Stomach (tissue), 4 donors: Measurements from ENCODE around the gene CALY.
"Not testable (repeated sequence)": the region's sequence is repeated elsewhere in the genome, so short reads cannot be mapped to it uniquely, and the experiment has no call there.

Experiments used
- EP300 ChIP-seq: sonication (generic); formaldehyde crosslinking; IDR thresholded peaks from one replicate; pipeline ENCODE4 v1.6.1; 2017; ENCODE audit warnings: antibody characterized with exemption
- POLR2A ChIP-seq, 4 donors: fragments of 450-650 bp; IDR thresholded peaks; one replicate each; pipeline ENCODE4 v1.6.1; 2016; ENCODE audit warnings: antibody characterized with exemption in 4 of 4, control low read depth in 2 of 4, mild to moderate bottlenecking in 1 of 4, moderate library complexity in 1 of 4
- POLR2AphosphoS5 ChIP-seq, 3 donors: sonication (generic); formaldehyde crosslinking; IDR thresholded peaks; one replicate each; pipeline ENCODE4 v1.6.1; 2016; ENCODE audit warnings: antibody characterized with exemption in 3 of 3
- TF ChIP-seq, protein P1 (sequence below), 7 experiments: fragments of 450-650 bp in 4 of 7; fragments of 200-600 bp in 3 of 7; sonication (generic) in 3 of 7; IDR thresholded peaks; one replicate each; pipeline ENCODE4 v1.5.1; 2016 to 2019; ENCODE audit warnings: antibody characterized with exemption in 7 of 7, control low read depth in 2 of 7, mild to moderate bottlenecking in 1 of 7

DNA sequence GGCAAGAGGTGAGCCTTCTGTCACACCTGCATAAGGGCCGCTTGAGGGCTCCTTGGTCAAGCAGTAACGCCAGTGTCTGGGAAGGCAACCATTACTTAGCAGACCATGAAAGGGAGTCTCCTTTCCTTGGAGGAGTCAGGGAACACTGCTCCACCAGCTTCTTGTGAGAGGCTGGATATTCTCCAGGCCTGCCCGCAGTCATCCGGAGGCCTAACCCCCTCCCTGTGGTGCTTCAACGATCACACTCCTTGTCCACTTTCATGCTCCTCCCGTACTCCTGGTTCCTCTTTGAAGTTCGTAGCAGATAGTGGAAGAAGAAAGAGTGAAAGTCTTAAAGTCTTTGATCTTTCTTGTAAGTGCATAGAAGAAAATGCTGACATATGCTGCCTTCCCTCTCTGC is 30.8 kb upstream of the CALY start:
- TF ChIP-seq, protein P1, sequence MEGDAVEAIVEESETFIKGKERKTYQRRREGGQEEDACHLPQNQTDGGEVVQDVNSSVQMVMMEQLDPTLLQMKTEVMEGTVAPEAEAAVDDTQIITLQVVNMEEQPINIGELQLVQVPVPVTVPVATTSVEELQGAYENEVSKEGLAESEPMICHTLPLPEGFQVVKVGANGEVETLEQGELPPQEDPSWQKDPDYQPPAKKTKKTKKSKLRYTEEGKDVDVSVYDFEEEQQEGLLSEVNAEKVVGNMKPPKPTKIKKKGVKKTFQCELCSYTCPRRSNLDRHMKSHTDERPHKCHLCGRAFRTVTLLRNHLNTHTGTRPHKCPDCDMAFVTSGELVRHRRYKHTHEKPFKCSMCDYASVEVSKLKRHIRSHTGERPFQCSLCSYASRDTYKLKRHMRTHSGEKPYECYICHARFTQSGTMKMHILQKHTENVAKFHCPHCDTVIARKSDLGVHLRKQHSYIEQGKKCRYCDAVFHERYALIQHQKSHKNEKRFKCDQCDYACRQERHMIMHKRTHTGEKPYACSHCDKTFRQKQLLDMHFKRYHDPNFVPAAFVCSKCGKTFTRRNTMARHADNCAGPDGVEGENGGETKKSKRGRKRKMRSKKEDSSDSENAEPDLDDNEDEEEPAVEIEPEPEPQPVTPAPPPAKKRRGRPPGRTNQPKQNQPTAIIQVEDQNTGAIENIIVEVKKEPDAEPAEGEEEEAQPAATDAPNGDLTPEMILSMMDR (IDR thresholded peaks at IDR 0.05), result not testable (repeated sequence)
- TF ChIP-seq EP300; POLR2A (IDR thresholded peaks at IDR 0.05); POLR2AphosphoS5 (IDR thresholded peaks at IDR 0.05): not testable (repeated sequence)
